ENCODE data around the gene MALSU1.
"Not testable (repeated sequence)": the region's sequence is repeated elsewhere in the genome, so short reads cannot be mapped to it uniquely, and the experiment has no call there.

Gene MALSU1

GRCh38 chr7:23285657-23286646 is 13.2 kb upstream of the MALSU1 start:
- no peak for DNase-seq (ENCODE audit: low spot score)

- DNase-seq (ENCODE audit: low spot score) = no peak
Measured at GRCh38 chr7:23287612-23288011, 11.5 kb upstream of the MALSU1 start.

- DNase-seq (ENCODE audit: low spot score) = no peak
Measured at GRCh38 chr7:23290993-23291392, 8.1 kb upstream of the MALSU1 start.

GRCh38 chr7:23291957-23292560 is 7.1 kb upstream of the MALSU1 start:
- DNase-seq (ENCODE audit: low spot score) = no peak

- DNase-seq (ENCODE audit: low spot score) = no peak
Measured at GRCh38 chr7:23292623-23293022, 6.5 kb upstream of the MALSU1 start.

- DNase-seq (ENCODE audit: low spot score) = no peak
Measured at GRCh38 chr7:23293500-23294073, 5.6 kb upstream of the MALSU1 start.

GRCh38 chr7:23294549-23295400 is 4.4 kb upstream of the MALSU1 start:
- no peak for DNase-seq (ENCODE audit: low spot score)

GRCh38 chr7:23295401-23295697 is 3.8 kb upstream of the MALSU1 start:
- no peak for DNase-seq (ENCODE audit: low spot score)

- no peak for DNase-seq (ENCODE audit: low spot score)
Measured at GRCh38 chr7:23298141-23298881, 828 bp upstream of the MALSU1 start.

GRCh38 chr7:23299770-23300300 is 696 bp downstream of the MALSU1 start:
- DNase-seq (ENCODE audit: low spot score) = no peak

GRCh38 chr7:23306936-23307521 is 7.9 kb downstream of the MALSU1 start:
- DNase-seq (ENCODE audit: low spot score) = no peak

- no peak for DNase-seq (ENCODE audit: low spot score)
Measured at GRCh38 chr7:23308754-23309153, 9.6 kb downstream of the MALSU1 start.

GRCh38 chr7:23312141-23312540 is 13.0 kb downstream of the MALSU1 start:
- not testable (repeated sequence) for DNase-seq (ENCODE audit: low spot score)

GRCh38 chr7:23315366-23315765 is 16.2 kb downstream of the MALSU1 start:
- no peak for DNase-seq (ENCODE audit: low spot score)

GRCh38 chr7:23331132-23331531 is 32.0 kb downstream of the MALSU1 start:
- no peak for DNase-seq (ENCODE audit: low spot score)

GRCh38 chr7:23332193-23332592 is 33.1 kb downstream of the MALSU1 start:
- DNase-seq (ENCODE audit: low spot score) = no peak

- no peak for DNase-seq (ENCODE audit: low spot score)
Measured at GRCh38 chr7:23332910-23333612, 33.9 kb downstream of the MALSU1 start.

GRCh38 chr7:23333671-23334246 is 34.6 kb downstream of the MALSU1 start:
- no peak for DNase-seq (ENCODE audit: low spot score)

GRCh38 chr7:23334482-23335056 is 35.4 kb downstream of the MALSU1 start:
- DNase-seq (ENCODE audit: low spot score) = no peak
